Measurements from ENCODE around the gene CPNE1. TPM values are rescaled to one million over a fixed set of nuclear protein-coding genes. Genes with fewer than 3 reads are reported as not detected.

The CPNE1 gene
- total and polyA plus RNA-seq, 10 of the 15 experiments (the other 5 are each of a cell fraction or from before 2014, with no cell fraction given): 84.9 to 209 (median 146) TPM

DNA sequence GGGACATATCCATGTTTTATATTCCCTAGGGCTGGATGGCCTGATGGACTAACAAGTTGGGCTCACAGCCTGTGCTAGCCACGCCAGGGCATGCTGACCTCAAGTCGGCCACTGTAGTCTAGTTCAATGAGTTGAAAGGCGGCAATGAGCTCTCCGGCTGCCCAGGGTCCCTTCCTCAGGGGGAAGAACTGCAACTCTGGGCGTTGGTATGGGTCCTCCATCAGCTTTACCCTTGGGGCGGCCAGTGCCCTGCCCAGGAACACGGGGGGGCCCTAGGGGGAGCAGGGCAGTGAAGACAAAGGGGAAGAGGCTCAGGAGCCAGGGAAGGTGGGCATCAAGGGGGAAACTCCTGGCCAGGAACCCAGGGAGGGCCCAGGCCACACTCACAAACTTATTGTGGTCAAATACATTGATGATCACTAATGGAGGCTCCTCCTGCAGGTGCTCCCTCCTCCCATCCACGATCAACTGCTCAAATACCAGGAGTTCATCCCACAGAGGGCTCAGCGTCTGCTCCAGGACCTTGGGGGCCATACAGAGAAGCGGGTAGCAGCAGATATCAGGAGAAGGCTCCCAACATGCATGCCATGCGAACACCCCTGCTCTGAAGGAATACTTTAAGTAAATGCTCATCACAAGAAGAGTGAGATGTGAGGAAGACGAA, 81.8 kb downstream of the CPNE1 start:
- ATAC-seq: no peak
- SMC1A ChIA-PET (ENCODE audit: uncharacterized antibody, unreplicated experiment): no interaction called here
- TF ChIP-seq ATF7 (IDR thresholded peaks at IDR 0.05; ENCODE audit: low read depth) (no peak), CBX5 (IDR thresholded peaks at IDR 0.05; ENCODE audit: low read depth) (no peak), YY1 (IDR thresholded peaks at IDR 0.05; ENCODE audit: low read depth, low read length) (no peak), RAD51 (IDR thresholded peaks at IDR 0.05) (no peak)
- TF ChIP-seq, protein P1, sequence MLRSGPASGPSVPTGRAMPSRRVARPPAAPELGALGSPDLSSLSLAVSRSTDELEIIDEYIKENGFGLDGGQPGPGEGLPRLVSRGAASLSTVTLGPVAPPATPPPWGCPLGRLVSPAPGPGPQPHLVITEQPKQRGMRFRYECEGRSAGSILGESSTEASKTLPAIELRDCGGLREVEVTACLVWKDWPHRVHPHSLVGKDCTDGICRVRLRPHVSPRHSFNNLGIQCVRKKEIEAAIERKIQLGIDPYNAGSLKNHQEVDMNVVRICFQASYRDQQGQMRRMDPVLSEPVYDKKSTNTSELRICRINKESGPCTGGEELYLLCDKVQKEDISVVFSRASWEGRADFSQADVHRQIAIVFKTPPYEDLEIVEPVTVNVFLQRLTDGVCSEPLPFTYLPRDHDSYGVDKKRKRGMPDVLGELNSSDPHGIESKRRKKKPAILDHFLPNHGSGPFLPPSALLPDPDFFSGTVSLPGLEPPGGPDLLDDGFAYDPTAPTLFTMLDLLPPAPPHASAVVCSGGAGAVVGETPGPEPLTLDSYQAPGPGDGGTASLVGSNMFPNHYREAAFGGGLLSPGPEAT (IDR thresholded peaks at IDR 0.05; ENCODE audit: low read depth): no peak

DNA sequence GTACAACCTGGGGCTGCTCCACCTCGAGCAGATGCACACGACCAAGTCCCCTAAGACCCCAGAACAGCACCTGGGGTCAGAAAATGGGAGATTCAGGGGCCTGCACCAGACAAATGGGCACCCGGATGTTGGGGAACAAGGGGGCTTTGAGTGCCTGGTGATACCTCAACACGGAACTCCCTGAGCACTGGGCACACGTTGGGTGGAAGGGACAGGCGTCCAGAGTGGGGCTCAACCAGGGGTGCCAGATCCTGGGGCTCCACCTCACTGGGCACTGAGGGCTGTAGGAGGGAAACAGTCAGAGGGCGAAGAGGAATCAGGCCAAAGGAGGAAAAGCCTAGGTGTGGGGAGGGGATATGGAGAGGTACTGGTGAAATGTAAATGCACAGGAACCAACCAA, 82.6 kb downstream of the CPNE1 start:
- Histone ChIP-seq H3K27me3 (replicated peaks in 1 of 2; ENCODE audit: control insufficient read depth in 2 of 2, insufficient read depth in 2 of 2, low read length in 1 of 2) (no peaks in the 10 kb centered on the region), H3K4me3 (no peak overlapping the region), H3K27ac (ENCODE audit: control insufficient read depth, insufficient read depth) (no peak overlapping the region), H3K9me3 (replicated peaks; ENCODE audit: control insufficient read depth, insufficient read depth, low read length) (no peaks in the 10 kb centered on the region), H3K9ac (ENCODE audit: control insufficient read depth, insufficient read depth, low read length) (no peak overlapping the region), H3K36me3 (ENCODE audit: control insufficient read depth in 2 of 2, insufficient read depth in 2 of 2, low read length in 1 of 2) (no peaks in the 10 kb centered on the region), H3K79me2 (ENCODE audit: control insufficient read depth, insufficient read depth, low read length) (no peaks in the 10 kb centered on the region), H3K4me2 (ENCODE audit: control insufficient read depth, insufficient read depth) (no peak overlapping the region), H3K4me1 (ENCODE audit: control insufficient read depth, insufficient read depth, low read length) (no peaks in the 10 kb centered on the region), H2AFZ (ENCODE audit: control insufficient read depth, low read depth, low read length) (no peak overlapping the region), H4K20me1 (ENCODE audit: control insufficient read depth, insufficient read depth) (no peaks in the 10 kb centered on the region)
- no peak for ATAC-seq
- in situ Hi-C loops (cut with MboI): no loop called here
- RAD21 ChIA-PET (ENCODE audit: unreplicated experiment): no interaction called here
- intact Hi-C loops (cut with micrococcal nuclease; ENCODE audit: unreplicated experiment): no loop called here
- POLR2A ChIA-PET: no interaction called here
- 22% methylated on average over 7 of the region's 7 CpGs for WGBS (ENCODE audit: insufficient coverage, insufficient replicate concordance, low lambda C conversion rate, missing lambda C conversion rate)
- no TSS peak for BruUV-seq (replicated peaks)
- SMC1A ChIA-PET (ENCODE audit: uncharacterized antibody, unreplicated experiment): no interaction called here
- no peak for DNase-seq (ENCODE audit: low read depth, low spot score)
- no peak for FAIRE-seq
- CTCF ChIA-PET: no interaction called here
- TF ChIP-seq, protein P2, sequence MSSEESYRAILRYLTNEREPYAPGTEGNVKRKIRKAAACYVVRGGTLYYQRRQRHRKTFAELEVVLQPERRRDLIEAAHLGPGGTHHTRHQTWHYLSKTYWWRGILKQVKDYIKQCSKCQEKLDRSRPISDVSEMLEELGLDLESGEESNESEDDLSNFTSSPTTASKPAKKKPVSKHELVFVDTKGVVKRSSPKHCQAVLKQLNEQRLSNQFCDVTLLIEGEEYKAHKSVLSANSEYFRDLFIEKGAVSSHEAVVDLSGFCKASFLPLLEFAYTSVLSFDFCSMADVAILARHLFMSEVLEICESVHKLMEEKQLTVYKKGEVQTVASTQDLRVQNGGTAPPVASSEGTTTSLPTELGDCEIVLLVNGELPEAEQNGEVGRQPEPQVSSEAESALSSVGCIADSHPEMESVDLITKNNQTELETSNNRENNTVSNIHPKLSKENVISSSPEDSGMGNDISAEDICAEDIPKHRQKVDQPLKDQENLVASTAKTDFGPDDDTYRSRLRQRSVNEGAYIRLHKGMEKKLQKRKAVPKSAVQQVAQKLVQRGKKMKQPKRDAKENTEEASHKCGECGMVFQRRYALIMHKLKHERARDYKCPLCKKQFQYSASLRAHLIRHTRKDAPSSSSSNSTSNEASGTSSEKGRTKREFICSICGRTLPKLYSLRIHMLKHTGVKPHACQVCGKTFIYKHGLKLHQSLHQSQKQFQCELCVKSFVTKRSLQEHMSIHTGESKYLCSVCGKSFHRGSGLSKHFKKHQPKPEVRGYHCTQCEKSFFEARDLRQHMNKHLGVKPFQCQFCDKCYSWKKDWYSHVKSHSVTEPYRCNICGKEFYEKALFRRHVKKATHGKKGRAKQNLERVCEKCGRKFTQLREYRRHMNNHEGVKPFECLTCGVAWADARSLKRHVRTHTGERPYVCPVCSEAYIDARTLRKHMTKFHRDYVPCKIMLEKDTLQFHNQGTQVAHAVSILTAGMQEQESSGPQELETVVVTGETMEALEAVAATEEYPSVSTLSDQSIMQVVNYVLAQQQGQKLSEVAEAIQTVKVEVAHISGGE (CRISPR knock-in tag; IDR thresholded peaks at IDR 0.05): no peak
- TF ChIP-seq SMAD1 (IDR thresholded peaks at IDR 0.05; ENCODE audit: low read depth, partially characterized antibody) (no peak), NR2C2 (IDR thresholded peaks at IDR 0.05; ENCODE audit: borderline replicate concordance, control insufficient read depth, insufficient read length, low read depth) (no peak), IKZF2 (IDR thresholded peaks at IDR 0.05) (no peak), ZBED1 (IDR thresholded peaks at IDR 0.05; ENCODE audit: borderline replicate concordance) (no peak), SREBF2 (IDR thresholded peaks at IDR 0.05; ENCODE audit: low read length) (no peak), RCOR1 (conservative IDR thresholded peaks at IDR 0.05; ENCODE audit: low read depth, low read length) (no peak), NBN (IDR thresholded peaks at IDR 0.05) (no peak)

More for the DNA sequence above, 81.8 kb downstream of the CPNE1 start:
- Histone ChIP-seq H3K4me3 (no peak overlapping the region), H3K27ac (ENCODE audit: control insufficient read depth, insufficient read depth) (no peak overlapping the region), H3K36me3 (ENCODE audit: control insufficient read depth in 2 of 2, insufficient read depth in 2 of 2, low read length in 1 of 2) (no peaks in the 10 kb centered on the region), H3K4me1 (ENCODE audit: control insufficient read depth, insufficient read depth, low read length) (no peaks in the 10 kb centered on the region), H2AFZ (ENCODE audit: control insufficient read depth, low read depth, low read length) (no peak overlapping the region), H3K4me2 (ENCODE audit: control insufficient read depth, insufficient read depth) (no peak overlapping the region), H3K9ac (ENCODE audit: control insufficient read depth, insufficient read depth, low read length) (no peak overlapping the region), H4K20me1 (ENCODE audit: control insufficient read depth, insufficient read depth) (no peaks in the 10 kb centered on the region), H3K9me3 (replicated peaks; ENCODE audit: control insufficient read depth, insufficient read depth, low read length) (no peaks in the 10 kb centered on the region), H3K27me3 (replicated peaks in 1 of 2; ENCODE audit: control insufficient read depth in 2 of 2, insufficient read depth in 2 of 2, low read length in 1 of 2) (no peaks in the 10 kb centered on the region), H3K79me2 (ENCODE audit: control insufficient read depth, insufficient read depth, low read length) (no peaks in the 10 kb centered on the region)
- in situ Hi-C loops (cut with MboI) (no loop called here), intact Hi-C loops (cut with micrococcal nuclease; ENCODE audit: unreplicated experiment) (no loop called here)
- no TSS peak for BruUV-seq (replicated peaks)
- DNase-seq (ENCODE audit: low read depth, low spot score): no peak
- ChIA-PET RAD21 (ENCODE audit: unreplicated experiment) (no interaction called here), POLR2A (interaction anchor here (0.6 kb wide), 1 partner anchor 251 kb away, joined by 3 read pairs; no protein-coding TSS in a partner anchor), CTCF (no interaction called here)
- 33% methylated on average over 12 of the region's 12 CpGs for WGBS (ENCODE audit: insufficient coverage, insufficient replicate concordance, low lambda C conversion rate, missing lambda C conversion rate)
- no peak for FAIRE-seq

All from GM12878 (cell line).